GM03348 (cell line): ENCODE results near the gene DGUOK.
"Not testable (repeated sequence)": the region's sequence is repeated elsewhere in the genome, so short reads cannot be mapped to it uniquely, and the experiment has no call there.

Experiments
- DNase-seq: peaks from one replicate; pipeline ENCODE4 v3.0.0; 2012; ENCODE audit warnings: low spot score

Gene DGUOK

DNA sequence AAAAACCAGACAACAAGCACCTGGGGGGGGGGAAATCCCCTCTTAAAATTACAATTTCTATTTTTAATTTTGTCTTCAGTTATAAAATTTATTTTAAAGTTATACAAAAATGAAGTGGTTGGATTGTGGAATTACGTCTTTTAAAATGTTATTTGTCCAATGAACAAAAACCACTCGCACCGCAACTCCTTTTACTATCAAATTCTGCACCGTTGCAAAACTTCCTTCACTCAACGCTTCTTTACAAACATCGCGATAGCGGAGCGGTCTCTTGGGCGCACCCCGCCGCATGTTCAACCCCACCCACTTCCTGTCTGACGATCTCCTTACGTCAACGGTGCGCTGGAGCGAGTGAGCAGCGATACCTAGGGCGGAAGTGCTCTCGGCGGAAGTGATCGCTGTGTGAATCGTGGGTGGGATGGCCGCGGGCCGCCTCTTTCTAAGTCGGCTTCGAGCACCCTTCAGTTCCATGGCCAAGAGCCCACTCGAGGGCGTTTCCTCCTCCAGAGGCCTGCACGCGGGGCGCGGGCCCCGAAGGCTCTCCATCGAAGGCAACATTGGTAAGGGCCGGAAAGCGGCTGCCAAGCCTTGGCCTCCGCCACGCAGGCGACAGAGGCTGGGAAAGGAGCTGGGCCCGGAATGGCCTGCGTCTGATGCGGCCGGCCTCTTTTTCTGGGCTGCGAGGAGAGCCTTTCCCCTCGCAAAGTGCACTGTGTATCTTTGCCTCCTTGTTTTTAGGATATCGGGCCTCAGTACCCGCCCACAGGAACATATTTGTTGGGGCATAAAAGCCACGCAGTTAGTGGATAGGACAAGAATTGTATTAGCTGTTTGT, at the start of gene DGUOK:
Gene DGUOK, plus strand, starts transcription at position 388 of the 835 bp plus-strand sequence. Its CDS starts 31 bp downstream, at position 419.
- DNase-seq = peak; percentile 98

- DNase-seq = no peak
Observed at GRCh38 chr2:73877071-73877802, 49.4 kb upstream of the DGUOK start.

GRCh38 chr2:73877984-73878383, 48.7 kb upstream of the DGUOK start:
- not testable (repeated sequence) for DNase-seq

DNA sequence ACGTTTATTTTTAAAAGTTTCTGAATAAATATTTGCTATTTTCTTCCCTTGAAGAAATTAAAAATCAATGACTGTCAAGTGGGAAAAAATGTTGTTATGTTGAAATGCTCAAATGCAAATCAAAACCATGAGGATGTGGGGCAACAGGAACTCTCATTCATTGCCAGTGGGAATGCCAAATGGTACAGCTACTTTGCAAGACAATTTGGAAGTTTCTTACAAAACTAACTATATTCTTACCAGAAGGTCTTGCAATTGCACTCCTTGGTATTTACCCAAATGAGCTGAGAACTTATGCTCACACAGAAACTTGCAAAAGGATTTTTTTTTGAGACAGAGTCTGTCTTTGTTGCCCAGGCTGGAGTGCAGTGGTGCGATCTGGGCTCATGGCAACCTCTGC, 41.3 kb upstream of the DGUOK start:
- no peak for DNase-seq

GRCh38 chr2:73886357-73886756, 40.3 kb upstream of the DGUOK start:
- DNase-seq = no peak

DNA sequence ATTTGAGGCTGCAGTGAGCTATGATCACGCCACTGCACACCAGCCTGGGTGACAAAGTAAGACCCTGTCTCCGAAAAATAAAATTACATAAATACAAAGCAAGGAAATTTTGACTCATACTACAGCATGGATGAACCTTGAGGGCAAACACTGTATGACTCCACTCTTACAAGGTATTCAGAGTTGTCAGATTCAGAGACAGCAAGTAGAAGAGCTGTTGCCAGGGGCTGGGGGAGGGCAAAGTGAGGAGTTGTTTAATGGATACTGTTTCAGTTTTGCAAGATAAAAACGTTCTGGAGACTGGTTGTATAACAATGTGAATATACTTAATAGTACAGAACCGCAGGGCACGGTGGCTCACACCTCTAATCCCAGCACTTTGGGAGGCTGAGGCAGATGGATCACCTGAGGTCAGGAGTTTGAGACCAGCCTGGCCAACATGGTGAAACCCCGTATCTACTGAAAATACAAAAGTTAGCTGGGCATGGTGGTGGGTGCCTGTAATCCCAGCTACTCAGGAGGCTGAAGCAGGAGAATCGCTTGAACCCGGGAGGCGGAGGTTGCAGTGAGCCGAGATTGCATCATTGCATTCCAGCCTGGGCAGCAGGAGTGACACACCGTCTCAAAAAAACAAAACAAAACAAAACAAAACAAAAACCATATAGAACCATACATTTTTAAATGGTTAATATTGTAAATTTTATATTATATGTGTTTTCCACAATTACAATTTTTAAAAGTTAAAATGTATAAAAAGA, 38.9 kb upstream of the DGUOK start:
- DNase-seq = not testable (repeated sequence)

DNA sequence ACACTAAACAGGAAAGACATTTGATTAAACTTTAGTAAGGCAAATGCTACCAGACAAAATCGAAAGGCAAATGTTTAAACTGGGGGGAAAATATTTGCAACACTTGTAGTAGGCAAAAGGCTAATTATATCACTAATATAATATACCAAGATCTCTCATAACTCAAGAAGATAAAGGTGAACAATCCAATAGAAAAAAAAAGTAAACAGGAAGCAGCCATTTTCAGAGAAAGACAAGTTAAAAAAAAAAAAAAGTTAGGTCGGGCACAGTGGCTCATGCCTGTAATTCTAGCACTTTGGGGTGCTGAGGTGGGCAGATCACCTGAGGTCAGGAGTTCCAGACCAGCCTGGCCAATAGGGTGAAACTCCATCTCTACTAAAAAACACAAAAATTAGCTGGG, 38.3 kb upstream of the DGUOK start:
- no peak for DNase-seq

GRCh38 chr2:73889206-73889605, 37.5 kb upstream of the DGUOK start:
- no peak for DNase-seq

DNA sequence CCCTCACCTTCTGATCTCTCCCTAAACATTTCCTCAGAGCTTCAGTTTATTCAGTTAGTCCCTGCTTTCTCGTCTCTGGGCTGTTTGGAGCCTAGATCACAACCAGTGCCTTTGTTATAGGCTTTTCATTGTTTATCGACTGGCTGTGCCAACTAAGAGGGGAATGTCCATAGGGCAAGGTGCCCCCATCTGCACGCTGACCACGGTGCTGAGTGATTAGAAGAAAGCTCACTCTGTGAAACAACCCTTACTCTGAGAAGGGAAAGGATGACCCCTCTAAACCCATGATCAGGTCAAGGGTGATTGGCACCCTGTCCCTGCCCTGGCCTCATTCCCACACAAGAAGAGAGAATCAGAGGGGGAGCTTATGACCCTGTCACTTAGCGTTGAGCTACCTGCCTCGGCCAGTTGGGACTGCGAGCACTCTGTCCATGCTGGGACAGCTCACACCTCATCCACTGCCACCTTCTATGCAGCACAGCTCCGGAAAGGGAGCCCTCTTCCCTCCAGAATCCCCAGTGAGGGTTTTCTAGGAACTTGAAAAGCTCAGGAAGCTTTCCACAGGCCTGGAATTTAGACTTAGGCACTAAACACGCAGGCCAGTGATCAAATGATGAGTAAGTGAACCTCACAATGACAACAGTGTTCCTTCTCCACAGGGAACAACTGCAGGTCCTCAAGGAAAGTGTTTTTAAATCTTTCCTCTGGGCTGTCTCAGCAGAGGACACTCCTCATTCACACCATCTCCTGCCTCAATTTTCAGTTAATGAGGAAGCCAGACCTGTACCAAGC, 36.2 kb upstream of the DGUOK start:
- DNase-seq = no peak

DNA sequence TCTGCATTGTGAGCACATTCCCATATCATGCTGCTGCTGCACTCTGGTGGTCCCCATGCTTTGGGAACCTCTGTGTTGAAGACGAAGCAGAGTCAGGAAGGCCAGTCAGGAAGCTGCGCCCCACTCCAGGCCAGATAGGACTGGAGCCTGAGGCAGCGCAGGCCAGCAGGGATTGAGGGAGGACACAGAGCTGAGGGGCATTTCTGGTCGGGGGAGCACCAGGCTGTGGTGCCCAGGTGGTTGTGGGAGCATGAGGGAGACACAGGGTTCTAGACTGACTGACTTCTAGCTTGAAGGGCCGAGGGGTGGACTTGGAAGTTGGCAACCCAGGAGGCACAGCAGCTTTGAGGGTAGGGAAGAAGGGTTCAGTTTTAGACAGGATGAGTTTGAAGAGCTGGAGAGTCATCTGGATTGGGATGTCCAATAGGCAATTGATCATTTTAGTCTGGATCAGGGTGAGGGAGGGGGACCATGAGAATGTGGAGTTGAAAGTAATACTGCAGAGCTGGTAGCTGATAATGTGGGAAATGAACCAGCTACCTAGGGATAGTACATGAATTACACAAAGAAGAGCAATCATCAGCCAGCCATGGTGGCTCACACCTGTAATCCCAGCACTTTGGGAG, 35.3 kb upstream of the DGUOK start:
- no peak for DNase-seq

DNA sequence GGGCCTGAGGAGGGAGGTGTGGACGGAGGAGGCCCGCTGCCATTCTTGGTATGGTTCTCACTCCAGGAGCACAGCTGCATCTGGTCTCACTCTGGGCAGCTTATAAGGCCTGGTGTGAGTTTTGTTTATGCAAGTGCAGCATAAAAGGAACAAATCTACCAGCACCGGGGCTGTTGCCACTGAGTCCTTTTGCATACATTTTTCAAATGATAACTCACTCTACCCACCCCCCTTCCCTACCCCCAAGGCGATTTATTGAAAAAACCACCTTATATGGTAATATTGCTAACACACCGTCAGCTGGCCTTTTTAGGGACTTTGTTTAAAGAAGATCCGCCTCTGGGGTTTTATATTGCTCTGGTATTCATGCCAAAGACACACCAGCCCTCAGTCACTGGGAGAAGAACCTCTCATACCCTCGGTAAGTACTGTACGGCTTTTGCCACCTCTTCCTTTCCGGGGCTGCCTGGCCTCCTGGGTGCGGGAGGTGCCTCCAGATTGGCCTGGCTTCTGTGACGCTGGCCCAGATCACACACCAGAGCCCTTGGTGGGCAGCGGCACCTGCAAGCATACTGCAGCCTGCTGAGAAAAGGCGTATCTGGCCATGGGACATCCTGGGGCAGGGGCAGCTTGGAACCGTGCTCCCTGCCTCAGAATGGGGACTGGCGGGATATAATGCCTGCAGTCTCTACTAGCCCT, 33.9 kb upstream of the DGUOK start, which contains the start of gene ACTG2:
Gene ACTG2, plus strand, starts transcription at position 378 of the 699 bp plus-strand sequence. CDS start 8,304 bp downstream, outside the sequence.
- no peak for DNase-seq

DNA sequence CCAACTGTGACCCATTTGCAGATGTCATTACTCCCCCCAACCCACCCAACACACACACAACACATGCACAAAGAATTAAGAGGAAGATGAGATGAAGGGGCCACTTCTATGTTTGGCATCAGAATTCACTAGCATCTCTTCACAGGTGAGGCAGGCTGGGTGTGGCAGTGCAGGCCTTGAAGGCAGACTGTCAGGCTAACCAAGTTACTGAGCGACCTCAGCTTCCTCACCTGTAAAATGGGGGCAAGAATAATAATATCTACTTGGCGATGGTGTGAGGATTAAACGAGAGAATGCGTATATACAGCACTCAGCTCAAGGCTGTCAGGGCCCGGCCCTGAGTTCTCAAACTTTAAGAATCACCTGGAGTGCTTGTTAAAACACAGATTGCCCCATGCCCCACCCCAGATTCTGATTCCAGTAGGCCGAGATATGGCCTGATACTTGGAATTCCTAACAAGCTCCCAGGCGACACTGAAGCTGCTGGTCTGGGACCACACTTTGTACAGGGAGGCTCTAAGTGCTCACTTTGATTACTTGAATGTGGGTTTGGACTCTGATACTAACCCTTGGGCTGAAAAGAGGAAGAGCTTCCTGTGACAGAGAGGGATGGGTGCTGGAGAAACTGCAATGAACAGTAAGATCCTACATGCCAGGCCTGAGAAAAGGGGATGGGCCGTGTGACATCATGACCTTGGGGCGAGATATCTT, 32.8 kb upstream of the DGUOK start:
- no peak for DNase-seq

DNA sequence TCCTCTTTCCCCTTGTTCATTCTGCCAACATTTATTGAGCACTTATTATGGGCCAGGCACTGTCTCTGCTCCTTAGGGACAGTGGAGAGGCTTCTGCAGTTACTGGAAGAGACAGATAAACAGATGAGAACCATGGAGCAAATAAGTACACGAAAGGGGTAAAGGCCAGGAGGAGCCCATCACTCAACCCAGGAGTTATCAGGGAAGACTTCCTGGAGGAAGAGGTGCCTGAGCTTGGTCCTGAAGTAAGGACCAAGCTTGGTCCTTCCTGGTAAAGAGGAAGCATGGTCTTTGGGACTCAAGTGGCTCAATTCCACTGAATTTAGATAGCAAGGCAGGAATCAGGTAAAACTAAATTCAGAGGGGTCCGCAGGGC, 32.2 kb upstream of the DGUOK start:
- DNase-seq = no peak

DNA sequence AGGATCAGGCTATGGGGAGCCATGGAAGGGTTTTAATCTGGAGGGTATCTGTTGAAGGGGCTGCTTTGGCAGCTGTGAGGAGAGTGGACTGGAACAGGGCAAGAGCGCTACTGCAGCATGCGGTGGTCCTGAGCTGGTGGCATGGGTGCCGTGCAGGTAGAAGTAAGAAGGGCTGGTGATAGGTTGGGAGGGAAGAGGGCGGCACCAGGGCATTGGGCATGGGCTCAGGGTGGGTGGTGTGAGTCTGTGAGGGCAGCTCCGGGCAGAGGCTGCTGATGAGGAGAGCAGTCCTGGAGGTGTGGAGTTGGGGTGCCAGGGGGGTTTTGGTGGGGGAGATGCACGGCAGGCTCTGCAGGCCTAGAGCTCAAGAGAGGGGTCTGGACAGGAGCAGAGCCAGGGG, 31.8 kb upstream of the DGUOK start:
- DNase-seq = no peak

DNA sequence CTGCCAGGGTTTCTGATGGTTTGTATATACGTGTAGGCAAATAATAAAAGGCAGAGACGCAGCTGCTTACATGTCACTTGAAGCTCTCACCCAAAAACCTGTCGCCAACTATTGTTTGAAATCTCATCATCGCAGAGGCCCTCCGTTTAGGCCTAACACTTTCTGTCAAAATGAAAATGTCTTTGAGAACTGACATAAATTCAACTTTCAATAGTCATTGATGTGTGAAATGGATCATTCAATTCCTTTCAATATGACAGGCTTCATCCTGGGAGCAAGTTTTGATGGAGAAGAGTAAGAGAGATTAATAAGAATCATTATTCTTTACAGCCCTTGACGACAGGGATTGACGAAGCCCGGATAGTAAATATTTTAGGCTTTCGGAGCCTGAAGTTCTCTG, 31.2 kb upstream of the DGUOK start:
- DNase-seq = no peak

GRCh38 chr2:73896362-73897239, 30.1 kb upstream of the DGUOK start:
- DNase-seq = peak; percentile 90

DNA sequence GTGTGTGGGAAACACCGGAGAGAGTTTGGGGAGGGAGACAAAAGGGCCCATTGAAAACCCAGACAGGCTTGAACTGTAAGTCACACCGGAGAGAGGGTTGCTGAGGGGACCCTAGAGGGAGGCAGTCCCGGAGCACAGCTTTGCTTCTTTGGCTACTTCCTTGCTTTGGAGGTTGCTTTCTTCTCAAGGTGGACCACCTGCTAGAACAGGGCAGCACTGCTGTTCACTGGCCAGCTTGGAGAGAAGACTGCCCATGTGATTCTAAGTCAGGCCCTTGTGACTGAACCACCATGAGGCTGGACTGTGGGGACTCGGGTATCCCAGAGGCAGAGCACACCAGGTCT, 29.5 kb upstream of the DGUOK start:
- DNase-seq = no peak

DNA sequence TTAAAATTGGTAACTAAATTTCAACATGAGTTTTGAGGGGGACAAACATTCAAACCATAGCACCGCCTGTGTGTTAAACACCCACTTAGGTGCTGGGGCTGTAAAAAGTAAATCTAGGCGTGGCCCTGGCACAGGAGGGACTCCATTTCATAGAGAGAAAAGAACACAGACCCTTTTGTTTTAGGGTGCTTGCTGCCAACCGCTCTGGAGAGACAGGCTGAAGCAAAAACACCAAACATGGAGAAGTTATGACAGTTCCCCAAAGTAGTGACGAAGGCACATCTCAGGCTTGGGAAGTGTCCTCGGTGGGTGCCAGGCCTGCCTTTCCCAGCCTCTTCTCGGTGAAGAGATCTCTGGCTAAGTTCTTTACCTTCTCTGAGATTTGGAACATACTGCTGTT, 28.7 kb upstream of the DGUOK start:
- no peak for DNase-seq

DNA sequence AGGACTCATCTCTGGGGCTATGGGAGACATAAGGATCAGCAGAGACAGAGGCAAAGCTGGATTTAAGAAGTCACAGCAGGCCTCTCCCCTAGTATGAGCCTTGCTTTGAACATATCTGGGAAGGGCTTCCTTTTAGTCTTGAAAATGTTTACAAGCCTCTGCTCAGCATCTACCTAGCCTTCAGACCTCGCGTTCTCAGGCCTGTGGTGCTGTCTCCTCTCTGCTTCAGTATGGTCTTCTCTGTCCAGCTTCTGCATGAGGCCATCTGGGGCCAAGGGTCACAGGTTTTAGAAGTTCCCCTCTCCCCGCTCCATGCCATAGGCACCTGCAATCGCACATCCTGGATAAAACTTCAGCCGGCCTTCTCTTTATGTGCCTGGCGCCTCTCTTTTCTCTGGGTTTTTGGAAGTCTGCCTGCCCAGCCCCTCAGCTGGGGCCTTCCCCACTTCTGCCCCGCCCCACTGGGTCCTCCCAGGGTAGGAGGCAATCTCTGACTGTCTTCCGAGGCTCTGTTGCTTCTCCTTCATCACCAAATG, 26.8 kb upstream of the DGUOK start:
- no peak for DNase-seq
